Dermis blood vessel endothelial cell (primary cell): ENCODE results near the gene TSPAN10. TPM values are rescaled to one million over a fixed set of nuclear protein-coding genes. Genes with fewer than 3 reads are reported as not detected.

Experiments
- DNase-seq: peaks from one replicate; pipeline ENCODE4 v3.0.0; 2010
- total RNA-seq: library from RNA; depleted of rRNA; stranded (reverse); fragments of >200 nt; gene quantifications from 2 replicates; pipeline ENCODE4 v1.2.3, GENCODE V29; 2014

Gene TSPAN10
- total RNA-seq, 1 donor from 2014 or later, result 0.68 TPM

DNA sequence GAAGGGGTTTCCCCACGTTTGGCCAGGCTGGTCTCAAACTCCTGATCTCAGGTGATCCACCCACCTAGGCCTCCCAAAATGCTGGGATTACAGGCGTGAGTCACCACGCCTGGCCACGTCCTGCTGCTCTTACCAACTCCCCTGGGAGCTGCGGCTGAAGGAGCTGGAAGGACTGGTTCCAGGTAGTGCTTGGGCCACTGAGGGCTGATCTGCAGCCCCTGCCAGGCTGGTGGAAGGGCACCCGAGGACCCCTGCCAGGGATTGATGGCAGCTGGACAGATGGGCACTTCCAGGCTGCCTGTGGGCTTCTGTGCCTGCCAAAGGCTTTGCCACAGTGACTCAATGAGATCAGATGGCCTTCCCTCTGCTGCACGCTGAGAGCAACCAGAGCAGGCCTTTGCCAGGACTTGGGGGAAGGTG, 27.1 kb downstream of the TSPAN10 start:
- DNase-seq, result no peak

DNA sequence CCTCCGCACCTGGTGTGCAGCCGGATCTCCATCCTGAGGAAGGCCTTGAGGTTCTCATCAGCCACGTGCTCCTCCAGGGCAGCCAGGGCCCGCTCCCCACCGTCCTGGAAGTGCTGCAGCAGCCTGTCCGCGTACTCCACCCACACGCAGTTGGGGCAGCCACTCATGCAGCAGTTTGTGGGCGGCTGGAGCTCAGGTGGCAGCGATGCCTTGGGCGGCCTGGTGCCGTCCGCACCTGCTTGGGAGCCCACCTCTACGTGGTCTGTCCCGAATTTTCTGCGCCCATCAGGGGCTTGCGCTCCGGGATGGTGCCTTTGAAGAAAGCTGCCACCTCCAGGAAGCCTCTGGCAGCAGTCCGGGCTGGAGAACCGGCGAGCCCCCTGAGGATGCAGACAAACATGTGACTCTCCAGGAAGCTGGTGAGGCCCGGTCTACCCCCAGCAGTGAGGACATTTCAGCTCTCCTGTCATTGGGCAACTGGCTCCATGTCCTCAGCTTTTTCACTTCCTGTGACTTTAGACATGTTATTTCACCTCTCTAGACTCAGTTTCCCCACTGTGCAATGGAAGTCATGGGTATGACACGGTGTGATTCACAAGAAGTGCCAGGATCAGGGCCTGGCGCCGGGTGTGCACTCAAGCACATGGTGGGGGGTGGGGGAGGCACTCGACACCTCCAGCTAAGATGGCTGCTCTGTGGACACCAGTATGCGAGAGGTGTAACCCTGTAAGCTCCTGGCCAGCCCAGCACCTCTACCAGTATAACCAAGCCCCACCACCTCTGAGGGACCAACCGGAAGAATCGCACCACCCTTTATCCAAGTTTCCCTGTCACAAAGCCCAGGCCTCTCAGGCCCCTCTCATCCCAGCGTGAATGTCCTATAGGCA, 28.5 kb downstream of the TSPAN10 start:
- DNase-seq, result peak; percentile 48

DNA sequence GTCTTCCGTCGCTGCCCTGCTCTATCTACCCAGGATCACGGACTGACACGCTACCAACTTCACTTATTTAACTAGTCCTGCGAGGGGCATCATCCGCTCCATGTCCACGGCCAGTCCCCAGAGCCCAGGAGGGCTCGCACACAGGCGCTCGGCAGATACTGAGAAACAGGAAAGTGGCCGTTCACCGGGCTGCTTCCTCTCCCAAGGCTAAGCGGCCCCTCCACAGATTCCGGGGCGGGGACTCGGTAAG, 29.0 kb downstream of the TSPAN10 start:
- peak; percentile 62 for DNase-seq

DNA sequence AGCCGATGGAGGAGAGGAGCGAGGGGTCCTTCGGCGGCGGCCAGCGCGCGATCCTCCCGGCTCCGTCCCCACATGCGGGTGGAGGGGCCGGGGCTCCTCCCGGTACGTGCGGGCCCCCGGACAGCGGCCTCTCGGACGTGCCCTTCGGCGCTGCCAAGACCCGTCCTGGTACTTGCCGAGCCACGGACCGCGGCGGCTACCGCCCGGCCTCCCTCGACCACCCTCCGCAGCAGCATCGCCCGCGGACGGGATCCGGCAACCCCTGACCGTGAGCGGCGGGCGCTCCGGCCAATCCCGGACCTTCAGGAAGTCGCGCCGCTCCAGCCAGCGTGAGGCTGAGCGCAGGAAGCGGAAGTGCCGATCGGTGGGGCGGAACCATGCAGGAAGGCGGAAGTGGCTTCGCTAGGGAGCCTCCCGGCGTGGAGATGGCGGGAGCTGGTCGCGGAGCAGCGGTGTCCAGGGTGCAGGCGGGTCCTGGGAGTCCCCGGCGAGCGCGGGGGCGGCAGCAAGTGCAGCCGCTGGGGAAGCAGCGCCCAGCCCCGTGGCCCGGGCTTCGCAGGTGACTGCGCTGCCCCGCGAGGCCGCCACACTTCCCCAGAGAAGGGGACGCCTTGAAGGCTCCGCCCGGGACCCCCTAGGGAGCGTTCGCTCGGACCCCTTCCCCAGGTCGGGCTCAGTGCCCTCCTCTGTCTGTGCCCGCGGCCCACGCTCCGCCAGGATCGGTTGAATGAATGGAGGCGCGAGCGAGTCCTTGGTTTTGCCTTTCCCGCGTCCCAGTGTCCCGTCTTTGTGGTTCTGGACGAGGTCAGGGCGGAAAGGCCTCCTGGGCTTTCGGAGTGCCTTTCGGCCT, 29.6 kb downstream of the TSPAN10 start, which contains the start of the genes CCDC137 and OXLD1:
Gene CCDC137 (plus strand): TSS at position 396 of the 850 bp plus-strand sequence. CDS start 30 bp downstream, at position 426.
Gene OXLD1 (minus strand): TSS at position 264 of the 850 bp plus-strand sequence. CDS start 28 bp downstream, at position 236.
- DNase-seq, result peak; percentile 98

GRCh38 chr17:81667754-81668153, 30.8 kb downstream of the TSPAN10 start:
- peak; percentile 18 for DNase-seq

DNA sequence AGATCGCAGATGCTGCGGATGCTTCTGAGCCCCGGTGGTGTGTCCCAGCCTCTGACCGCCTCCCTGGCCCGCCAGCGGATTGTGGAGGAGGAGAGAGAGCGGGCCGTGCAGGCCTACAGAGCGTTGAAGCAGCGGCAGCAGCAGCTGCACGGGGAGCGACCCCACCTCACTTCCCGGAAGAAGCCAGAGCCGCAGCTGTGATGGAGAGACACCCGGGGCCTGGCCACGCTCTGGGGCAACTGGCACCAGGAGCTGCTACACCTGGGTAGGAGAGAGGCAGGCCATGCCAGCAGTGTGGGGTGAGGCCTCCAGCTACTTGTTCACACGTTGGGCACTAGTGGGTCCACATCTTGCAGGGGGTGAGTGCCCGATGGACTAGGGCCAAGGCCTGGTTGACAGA, 35.5 kb downstream of the TSPAN10 start:
- no peak for DNase-seq

DNA sequence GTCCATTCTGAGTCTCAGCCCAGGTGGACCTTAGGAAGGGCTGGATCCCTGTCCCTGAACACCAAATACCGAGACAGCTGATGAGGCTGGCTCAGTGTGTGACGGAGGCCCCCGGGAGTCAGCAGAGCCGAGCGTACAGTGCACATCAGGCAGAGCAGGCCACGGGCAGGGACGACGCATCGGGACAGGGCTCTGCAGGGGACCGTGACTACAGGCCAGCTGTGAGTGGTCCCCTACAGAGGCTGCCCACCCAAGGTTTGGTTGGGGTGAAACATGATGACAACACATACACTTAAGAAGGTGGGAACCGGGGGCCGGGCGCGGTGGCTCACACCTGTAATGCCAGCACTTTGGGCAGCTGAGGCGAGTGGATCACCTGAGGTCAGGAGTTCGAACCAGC, 36.0 kb downstream of the TSPAN10 start:
- no peak for DNase-seq

DNA sequence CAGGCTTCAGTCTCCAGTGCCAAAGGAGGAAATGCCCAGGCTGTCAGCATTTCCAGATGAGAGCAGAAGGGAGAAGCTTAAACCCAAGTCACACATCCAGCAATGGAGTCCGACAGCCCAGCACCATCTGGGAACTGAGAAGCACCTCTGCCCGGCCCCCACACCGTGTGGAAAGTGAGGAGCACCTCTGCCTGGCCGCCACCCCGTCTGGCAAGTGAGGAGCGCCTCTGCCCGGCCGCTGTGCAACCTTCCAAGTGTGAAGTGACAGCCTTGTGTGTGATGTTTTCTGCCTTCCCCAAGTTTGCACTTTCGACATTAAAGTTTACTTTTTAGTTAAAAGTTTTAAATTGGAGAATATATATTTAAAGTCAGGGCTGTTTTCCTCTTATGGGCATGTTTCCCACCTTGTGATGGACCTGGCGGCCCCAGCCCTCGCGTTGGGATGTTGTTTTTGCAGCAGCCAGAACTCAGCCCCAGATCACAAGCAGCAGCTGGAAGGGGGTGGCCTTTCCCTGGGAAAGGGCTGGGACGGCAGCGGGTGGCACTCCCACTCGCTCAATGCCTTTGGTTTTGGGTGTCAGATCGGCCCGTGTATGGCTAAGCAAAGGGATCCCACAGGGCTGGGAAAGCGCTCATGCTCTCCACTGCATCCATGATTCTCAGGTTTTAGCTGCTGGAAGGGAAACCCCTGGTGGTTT, 36.7 kb downstream of the TSPAN10 start:
- DNase-seq, result no peak

DNA sequence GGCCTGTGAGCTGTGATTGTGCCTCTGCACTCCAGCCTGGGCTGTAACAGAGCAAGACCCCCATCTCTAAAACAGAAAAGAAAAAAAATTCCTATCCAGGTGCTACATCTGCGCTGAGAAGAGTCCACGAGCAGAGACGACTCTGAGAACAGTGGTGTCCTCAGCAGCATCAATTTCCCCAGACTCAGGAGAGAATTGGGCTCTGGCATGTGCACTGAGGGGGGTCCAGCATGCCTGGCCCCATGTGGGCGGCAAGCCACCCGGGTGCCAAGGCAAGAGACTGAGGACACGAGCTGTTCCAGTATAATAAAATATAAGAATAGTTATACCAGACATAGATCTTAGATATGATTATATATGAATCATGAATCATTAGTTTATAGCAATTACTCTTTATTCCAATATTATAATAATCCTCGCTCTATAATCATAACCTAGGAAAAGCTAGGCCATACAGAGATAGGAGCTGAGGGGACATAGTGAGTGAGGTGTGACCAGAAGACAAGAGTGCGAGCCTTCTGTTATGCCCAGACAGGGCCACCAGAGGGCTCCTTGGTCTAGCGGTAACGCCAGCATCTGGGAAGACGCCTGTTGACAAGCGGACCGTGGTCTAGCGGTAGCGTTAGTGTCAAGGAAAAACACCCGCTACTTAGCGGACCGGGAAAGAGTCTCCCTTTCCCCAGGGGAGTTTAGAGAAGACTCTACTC, 38.7 kb downstream of the TSPAN10 start:
- peak; percentile 53 for DNase-seq

GRCh38 chr17:81676906-81677305, 39.9 kb downstream of the TSPAN10 start:
- no peak for DNase-seq

GRCh38 chr17:81680150-81680549, 43.2 kb downstream of the TSPAN10 start:
- DNase-seq, result no peak

DNA sequence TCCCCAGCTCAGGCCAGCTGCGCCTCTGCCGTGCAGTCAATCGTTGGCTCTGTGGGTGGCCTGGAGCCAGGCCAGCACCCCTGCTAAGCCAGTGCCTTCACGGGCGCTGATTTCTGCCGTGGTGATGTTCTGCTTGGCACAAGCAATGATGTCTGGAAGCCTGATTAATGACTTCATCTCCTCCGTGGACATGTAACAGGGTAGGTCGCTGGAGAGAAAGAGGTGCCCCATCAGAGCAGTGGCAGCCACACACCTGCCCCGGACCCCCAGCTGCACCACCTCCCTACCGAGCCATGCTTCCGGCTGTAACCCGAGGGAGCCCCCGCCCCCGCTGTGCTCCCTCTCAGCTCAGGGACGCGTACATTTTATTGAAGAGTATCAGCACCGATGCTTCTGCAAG, 44.7 kb downstream of the TSPAN10 start:
- no peak for DNase-seq

- peak; percentile 19 for DNase-seq
These were observed 45.7 kb downstream of the TSPAN10 start for GRCh38 chr17:81682565-81683207.

DNA sequence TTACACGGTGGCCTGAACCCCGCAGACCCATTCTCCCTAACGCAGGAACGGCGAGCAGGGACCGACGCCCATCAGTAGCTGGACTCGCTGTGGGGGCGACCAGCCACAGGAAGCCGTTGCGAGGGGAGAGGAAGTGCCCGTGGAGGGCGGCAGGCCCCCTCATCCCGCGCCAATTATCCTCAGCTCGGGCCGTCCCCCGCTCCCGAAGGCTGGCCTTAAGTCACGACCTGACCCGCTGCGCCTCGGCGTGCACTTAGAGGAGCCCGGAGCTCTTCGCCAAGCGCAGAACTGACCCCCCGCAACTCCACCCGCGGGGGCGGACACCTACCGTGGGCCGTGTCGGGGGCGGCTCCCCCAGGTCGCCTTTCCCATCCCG, 46.2 kb downstream of the TSPAN10 start:
- DNase-seq, result no peak

- DNase-seq, result peak; percentile 100
These were observed 46.8 kb downstream of the TSPAN10 start, which contains the start of the genes ARL16 and HGS for GRCh38 chr17:81683584-81684441. Gene ARL16 (minus strand): TSS chr17:81683797. CDS start chr17:81683753, 44 bp downstream. Gene HGS (plus strand): TSS chr17:81684011. CDS start chr17:81684067, 56 bp downstream.

DNA sequence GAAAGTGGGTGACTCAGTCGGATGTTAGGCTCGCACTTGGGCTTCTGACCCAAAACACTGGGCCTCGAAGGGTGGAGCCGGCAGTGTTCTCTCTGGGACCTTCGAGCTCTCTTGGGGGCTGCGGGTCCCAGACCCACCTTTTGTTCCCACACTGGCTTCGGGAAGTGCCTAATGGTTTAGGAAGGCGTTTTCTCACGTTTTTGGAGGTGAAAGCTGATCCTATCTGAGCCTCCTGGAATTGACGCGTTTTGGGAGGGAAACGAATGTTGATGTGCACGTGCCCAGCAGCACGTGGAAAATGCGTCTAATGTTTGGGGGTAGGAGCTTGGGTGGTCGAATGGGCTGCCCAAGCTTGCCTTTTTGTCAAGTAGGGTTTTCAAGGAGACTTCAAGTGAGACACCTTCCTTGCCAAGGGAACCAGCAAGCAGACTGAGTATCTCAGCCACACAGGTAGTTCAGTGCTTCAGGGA, 47.5 kb downstream of the TSPAN10 start:
- DNase-seq, result no peak

- DNase-seq, result peak; percentile 60
These were observed 48.1 kb downstream of the TSPAN10 start for GRCh38 chr17:81685108-81685507.

DNA sequence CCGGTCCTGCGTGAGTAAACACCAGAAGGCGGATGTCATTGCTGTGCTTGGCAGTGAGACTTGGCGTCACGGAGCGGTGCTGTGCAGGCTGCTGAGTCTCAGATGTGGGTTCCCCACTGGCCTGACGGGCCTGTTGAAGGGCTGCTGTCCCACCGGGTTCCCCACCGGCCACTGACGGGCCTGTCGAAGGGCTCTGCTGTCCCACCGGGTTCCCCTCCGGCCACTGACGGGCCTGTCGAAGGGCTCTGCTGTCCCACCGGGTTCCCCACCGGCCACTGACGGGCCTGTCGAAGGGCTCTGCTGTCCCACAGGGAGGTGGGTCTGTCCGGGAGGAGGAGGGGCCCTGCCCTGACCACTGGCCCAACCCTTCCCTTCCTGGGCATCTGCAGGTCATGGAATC, 49.6 kb downstream of the TSPAN10 start:
- no peak for DNase-seq

- DNase-seq, result no peak
These were observed 51.0 kb downstream of the TSPAN10 start for GRCh38 chr17:81687770-81688541.

- DNase-seq, result no peak
These were observed 51.6 kb downstream of the TSPAN10 start for GRCh38 chr17:81688616-81689015.
